T-helper 9 cell (primary cell): ENCODE measurements around the gene TLL1.

Experiments used
- DNase-seq: peaks from one replicate; pipeline ENCODE4 v3.0.0-alpha.2; 2020

Gene TLL1

GRCh38 chr4:166066936-166067335, 193.9 kb downstream of the TLL1 start:
- no peak for DNase-seq

GRCh38 chr4:166067915-166068314, 194.9 kb downstream of the TLL1 start:
- DNase-seq, result no peak

DNA sequence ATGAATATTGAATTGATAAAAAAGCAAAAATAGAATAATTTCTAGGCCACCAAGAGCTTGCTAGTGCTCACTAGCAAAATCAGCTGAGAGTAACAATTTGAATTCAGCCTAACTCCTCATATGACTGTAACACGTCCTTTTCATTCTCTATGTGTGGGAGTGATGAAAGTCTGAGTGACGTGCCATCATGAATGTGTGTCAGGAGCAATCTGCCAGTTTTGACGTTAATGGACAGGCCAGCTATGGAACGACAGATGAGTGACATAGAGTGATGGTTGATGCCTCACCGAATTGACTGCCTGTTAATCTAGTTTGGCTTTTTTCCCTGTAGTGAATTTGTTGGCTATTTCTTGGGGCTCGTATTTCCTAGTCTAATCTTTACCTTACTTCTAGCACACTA, 200.7 kb downstream of the TLL1 start:
- no peak for DNase-seq

- no peak for DNase-seq
Observed at GRCh38 chr4:166075599-166075998, 202.6 kb downstream of the TLL1 start.

DNA sequence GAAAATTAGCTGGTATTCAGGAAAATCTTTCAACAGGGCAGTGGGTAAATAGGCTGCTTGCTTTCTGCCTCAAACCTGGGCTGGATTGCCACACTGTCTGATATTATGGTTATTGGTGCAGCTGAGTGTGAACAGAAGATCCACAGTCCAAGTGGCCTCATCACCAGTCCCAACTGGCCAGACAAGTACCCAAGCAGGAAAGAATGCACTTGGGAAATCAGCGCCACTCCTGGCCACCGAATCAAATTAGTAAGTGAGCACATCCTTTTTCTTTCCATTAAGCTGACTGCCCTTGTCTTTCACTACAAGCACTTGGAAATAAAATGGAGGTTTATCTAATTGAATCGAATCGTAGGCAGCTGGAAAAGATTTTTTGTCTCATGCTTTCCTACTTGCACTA, 204.7 kb downstream of the TLL1 start:
- no peak for DNase-seq

- no peak for DNase-seq
Observed at GRCh38 chr4:166078383-166078782, 205.3 kb downstream of the TLL1 start.

DNA sequence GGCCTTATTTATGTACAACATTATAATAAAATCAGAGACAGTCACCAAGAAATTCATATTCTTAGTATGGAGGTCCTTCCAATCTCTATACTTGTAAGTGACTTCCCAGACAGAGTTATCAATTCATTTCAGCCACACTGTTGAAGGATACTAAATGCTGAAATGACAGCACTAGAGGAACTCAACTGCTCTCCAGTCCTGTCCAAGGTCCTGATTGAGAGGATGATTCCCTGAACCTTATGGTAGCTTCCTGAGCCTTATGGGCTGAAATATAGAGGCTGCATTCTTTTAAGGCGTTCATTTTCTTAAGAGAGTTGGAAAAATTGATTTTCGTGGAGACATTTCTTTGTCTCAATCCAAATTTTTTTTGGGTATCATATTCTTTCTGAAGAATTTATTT, 205.9 kb downstream of the TLL1 start:
- no peak for DNase-seq

GRCh38 chr4:166087569-166087968, 214.5 kb downstream of the TLL1 start:
- DNase-seq, result no peak

DNA sequence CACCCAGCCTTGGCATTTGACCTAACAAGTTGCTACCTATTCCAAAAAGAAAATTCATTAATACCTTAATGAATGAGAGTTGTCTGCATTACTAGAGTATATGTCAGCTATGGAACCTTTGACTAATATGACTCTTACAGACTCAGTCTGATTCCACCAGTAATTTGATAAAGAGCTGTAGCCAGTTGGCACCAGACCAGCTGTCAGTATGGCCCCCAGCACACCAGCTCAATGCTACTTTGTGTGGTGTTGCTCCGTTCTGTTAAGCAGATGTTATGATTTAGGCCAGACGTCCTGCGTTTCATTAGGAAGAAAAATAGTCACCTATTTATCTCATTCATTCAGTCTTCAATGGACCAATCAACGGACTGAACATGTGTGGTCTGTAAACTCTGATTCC, 215.5 kb downstream of the TLL1 start:
- DNase-seq, result no peak

- no peak for DNase-seq
Observed at GRCh38 chr4:166091146-166091545, 218.1 kb downstream of the TLL1 start.

DNA sequence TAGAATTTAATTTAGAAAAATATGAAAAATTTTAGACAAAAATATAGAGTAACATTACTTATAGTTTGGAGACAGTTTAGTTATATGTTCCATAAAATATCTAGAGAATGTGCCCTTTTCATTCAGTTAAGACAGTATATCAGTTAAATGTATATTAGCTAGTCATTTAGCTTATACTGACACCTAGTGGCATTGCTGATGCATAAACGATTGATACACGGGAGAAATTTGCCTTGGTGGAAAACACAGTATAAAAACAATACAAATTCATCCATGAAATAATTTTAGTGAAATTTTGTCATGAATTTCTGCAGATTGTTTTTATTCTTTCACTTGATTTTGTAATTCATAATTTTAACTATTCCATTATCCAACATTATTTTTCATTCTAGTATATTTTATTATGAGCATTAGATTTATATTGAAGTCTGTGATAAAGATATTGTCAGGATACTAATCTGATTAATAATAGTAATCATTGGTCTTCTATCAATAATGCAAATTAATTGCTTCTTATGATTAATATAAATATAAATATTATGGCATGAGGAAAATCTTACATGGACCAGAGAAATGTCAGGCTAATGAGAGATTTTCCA, 219.0 kb downstream of the TLL1 start:
- no peak for DNase-seq

- no peak for DNase-seq
Observed at GRCh38 chr4:166092797-166093290, 219.8 kb downstream of the TLL1 start.

DNA sequence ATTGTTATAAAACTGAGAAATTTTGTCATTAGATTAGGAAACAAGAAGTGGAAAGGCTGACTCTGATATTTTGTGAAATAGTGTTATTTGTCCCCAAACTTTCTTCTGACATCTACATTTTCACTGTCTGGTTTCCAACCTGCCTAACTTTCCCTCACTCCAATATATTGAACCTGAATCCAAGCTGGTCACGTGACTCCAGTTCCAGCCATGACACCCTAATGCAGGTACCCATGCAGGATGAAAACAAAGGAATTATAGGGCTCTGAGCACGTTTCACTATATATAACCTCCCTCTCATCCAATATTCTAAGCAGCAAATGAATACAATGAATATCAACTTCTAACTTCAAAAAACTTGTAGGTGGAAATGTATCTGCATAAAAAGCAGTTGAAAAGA, 231.6 kb downstream of the TLL1 start:
- DNase-seq, result no peak

DNA sequence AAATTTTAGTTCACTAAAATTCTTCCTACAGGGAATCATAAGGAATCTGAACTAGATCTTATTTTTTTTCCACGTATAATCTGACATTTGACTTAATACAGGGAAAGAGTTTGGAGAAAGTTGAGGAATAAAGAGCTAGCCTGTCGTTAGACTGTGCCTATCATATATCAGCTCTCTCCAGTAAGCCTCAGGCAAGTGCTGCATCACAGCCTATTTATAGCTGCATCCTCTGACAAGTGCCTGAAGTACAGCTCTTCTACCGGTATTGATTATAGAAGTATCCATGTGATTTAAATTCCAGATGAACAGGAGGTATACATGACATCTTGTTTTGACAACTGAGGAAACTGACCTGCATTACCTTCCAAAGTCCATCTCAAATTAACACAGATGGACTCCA, 248.9 kb downstream of the TLL1 start:
- DNase-seq, result no peak

- no peak for DNase-seq
Observed at GRCh38 chr4:166123546-166123945, 250.5 kb downstream of the TLL1 start.

DNA sequence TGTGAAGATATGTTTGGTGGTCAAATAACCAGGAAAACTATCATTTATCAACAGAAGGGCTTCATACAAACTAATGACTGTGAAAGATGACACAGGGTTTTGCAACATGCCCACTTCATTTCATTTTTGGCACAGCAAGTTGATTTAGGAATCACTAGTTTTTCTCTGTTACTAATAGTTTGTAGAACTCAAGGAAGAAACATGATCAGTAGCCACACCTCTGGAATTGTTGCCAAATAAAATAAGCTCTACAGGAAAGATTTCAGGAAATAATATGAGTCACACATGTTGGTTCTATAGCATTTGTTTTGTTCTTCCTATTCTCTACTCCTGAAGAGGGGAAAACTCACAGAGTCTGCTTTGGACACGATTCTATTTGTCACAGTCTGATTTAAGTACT, 255.4 kb downstream of the TLL1 start:
- no peak for DNase-seq

- DNase-seq, result no peak
Observed at GRCh38 chr4:166134285-166134684, 261.2 kb downstream of the TLL1 start.

DNA sequence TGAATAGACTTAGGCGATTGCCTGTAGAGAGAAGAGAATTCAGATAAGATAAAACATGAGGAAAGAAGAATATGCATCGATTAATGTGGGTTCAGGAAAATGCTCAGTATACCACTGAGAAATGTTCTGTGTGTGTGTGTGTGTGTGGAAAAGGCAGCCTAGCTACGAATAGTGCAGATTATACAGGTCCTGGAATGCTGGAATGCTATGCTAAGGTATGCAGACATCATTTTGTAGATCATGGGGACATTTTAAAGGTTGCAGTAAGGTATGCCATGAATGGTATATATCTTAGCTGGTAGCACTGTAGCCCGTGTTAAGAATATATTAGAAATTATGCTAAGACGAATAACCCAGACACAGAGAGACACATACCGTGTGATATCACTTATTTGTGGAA, 267.9 kb downstream of the TLL1 start:
- DNase-seq, result no peak

- peak; percentile 5 for DNase-seq
Observed at GRCh38 chr4:166143227-166143626, 270.2 kb downstream of the TLL1 start.

GRCh38 chr4:166144607-166145006, 271.6 kb downstream of the TLL1 start:
- no peak for DNase-seq

- no peak for DNase-seq
Observed at GRCh38 chr4:166146806-166147540, 273.9 kb downstream of the TLL1 start.
